ENCODE results near the gene PARD6G.

PARD6G gene

GRCh38 chr18:80183273-80184050, 63.9 kb downstream of the PARD6G start:
- H3K4me1 ChIP-seq (ENCODE audit: insufficient read depth, low read length), result no peaks in the 10 kb centered on the region
- H3K4me3 ChIP-seq (ENCODE audit: low read length), result no peak overlapping the region
- no peak overlapping the region for H3K27ac ChIP-seq (ENCODE audit: low read length)
- no peaks in the 10 kb centered on the region for H3K9me3 ChIP-seq (ENCODE audit: insufficient read depth, low read depth, low read length)
- H3K36me3 ChIP-seq (ENCODE audit: insufficient read depth, low read depth, low read length), result no peaks in the 10 kb centered on the region
- H3K27me3 ChIP-seq (ENCODE audit: insufficient read depth, low read length), result no peaks in the 10 kb centered on the region
- no peak overlapping the region for H3K9ac ChIP-seq (ENCODE audit: low read depth, low read length)

GRCh38 chr18:80182855-80183254, 64.5 kb downstream of the PARD6G start:
- H3K4me1 ChIP-seq (ENCODE audit: insufficient read depth, low read length), result no peaks in the 10 kb centered on the region
- H3K36me3 ChIP-seq (ENCODE audit: insufficient read depth, low read depth, low read length), result no peaks in the 10 kb centered on the region
- no peaks in the 10 kb centered on the region for H3K27me3 ChIP-seq (ENCODE audit: insufficient read depth, low read length)
- H3K4me3 ChIP-seq (ENCODE audit: low read length), result no peak overlapping the region
- H3K9ac ChIP-seq (ENCODE audit: low read depth, low read length), result no peak overlapping the region
- no peaks in the 10 kb centered on the region for H3K9me3 ChIP-seq (ENCODE audit: insufficient read depth, low read depth, low read length)
- no peak overlapping the region for H3K27ac ChIP-seq (ENCODE audit: low read length)

- Histone ChIP-seq H3K4me3 (ENCODE audit: low read length) (no peak overlapping the region), H3K27ac (ENCODE audit: low read length) (no peak overlapping the region), H3K27me3 (ENCODE audit: insufficient read depth, low read length) (no peaks in the 10 kb centered on the region), H3K36me3 (ENCODE audit: insufficient read depth, low read depth, low read length) (no peaks in the 10 kb centered on the region), H3K4me1 (ENCODE audit: insufficient read depth, low read length) (no peaks in the 10 kb centered on the region), H3K9me3 (ENCODE audit: insufficient read depth, low read depth, low read length) (no peaks in the 10 kb centered on the region), H3K9ac (ENCODE audit: low read depth, low read length) (no peak overlapping the region)
Observed at GRCh38 chr18:80181642-80182461, 65.5 kb downstream of the PARD6G start.

GRCh38 chr18:80180778-80181564, 66.3 kb downstream of the PARD6G start:
- Histone ChIP-seq H3K27ac (ENCODE audit: low read length) (no peak overlapping the region), H3K36me3 (ENCODE audit: insufficient read depth, low read depth, low read length) (no peaks in the 10 kb centered on the region), H3K4me1 (ENCODE audit: insufficient read depth, low read length) (no peaks in the 10 kb centered on the region), H3K9me3 (ENCODE audit: insufficient read depth, low read depth, low read length) (no peaks in the 10 kb centered on the region), H3K27me3 (ENCODE audit: insufficient read depth, low read length) (no peaks in the 10 kb centered on the region), H3K4me3 (ENCODE audit: low read length) (no peak overlapping the region), H3K9ac (ENCODE audit: low read depth, low read length) (no peak overlapping the region)

- Histone ChIP-seq H3K27ac (ENCODE audit: low read length) (no peak overlapping the region), H3K27me3 (ENCODE audit: insufficient read depth, low read length) (no peaks in the 10 kb centered on the region), H3K4me1 (ENCODE audit: insufficient read depth, low read length) (no peaks in the 10 kb centered on the region), H3K9me3 (ENCODE audit: insufficient read depth, low read depth, low read length) (no peaks in the 10 kb centered on the region), H3K9ac (ENCODE audit: low read depth, low read length) (no peak overlapping the region), H3K36me3 (ENCODE audit: insufficient read depth, low read depth, low read length) (no peaks in the 10 kb centered on the region), H3K4me3 (ENCODE audit: low read length) (no peak overlapping the region)
Observed at GRCh38 chr18:80179857-80180558, 67.3 kb downstream of the PARD6G start.

- Histone ChIP-seq H3K9me3 (ENCODE audit: insufficient read depth, low read depth, low read length) (no peaks in the 10 kb centered on the region), H3K4me3 (ENCODE audit: low read length) (no peak overlapping the region), H3K27me3 (ENCODE audit: insufficient read depth, low read length) (no peaks in the 10 kb centered on the region), H3K9ac (ENCODE audit: low read depth, low read length) (no peak overlapping the region), H3K36me3 (ENCODE audit: insufficient read depth, low read depth, low read length) (no peaks in the 10 kb centered on the region), H3K27ac (ENCODE audit: low read length) (no peak overlapping the region), H3K4me1 (ENCODE audit: insufficient read depth, low read length) (no peaks in the 10 kb centered on the region)
Observed at GRCh38 chr18:80178935-80179818, 68.1 kb downstream of the PARD6G start.

GRCh38 chr18:80177128-80177527, 70.2 kb downstream of the PARD6G start:
- H3K9ac ChIP-seq (ENCODE audit: low read depth, low read length), result no peak overlapping the region
- no peaks in the 10 kb centered on the region for H3K27me3 ChIP-seq (ENCODE audit: insufficient read depth, low read length)
- H3K4me3 ChIP-seq (ENCODE audit: low read length), result no peak overlapping the region
- H3K36me3 ChIP-seq (ENCODE audit: insufficient read depth, low read depth, low read length), result no peaks in the 10 kb centered on the region
- no peaks in the 10 kb centered on the region for H3K4me1 ChIP-seq (ENCODE audit: insufficient read depth, low read length)
- H3K9me3 ChIP-seq (ENCODE audit: insufficient read depth, low read depth, low read length), result no peaks in the 10 kb centered on the region
- no peak overlapping the region for H3K27ac ChIP-seq (ENCODE audit: low read length)

GRCh38 chr18:80176334-80177073, 70.8 kb downstream of the PARD6G start:
- Histone ChIP-seq H3K4me3 (ENCODE audit: low read length) (no peak overlapping the region), H3K27me3 (ENCODE audit: insufficient read depth, low read length) (no peaks in the 10 kb centered on the region), H3K9me3 (ENCODE audit: insufficient read depth, low read depth, low read length) (no peaks in the 10 kb centered on the region), H3K9ac (ENCODE audit: low read depth, low read length) (no peak overlapping the region), H3K4me1 (ENCODE audit: insufficient read depth, low read length) (no peaks in the 10 kb centered on the region), H3K27ac (ENCODE audit: low read length) (no peak overlapping the region), H3K36me3 (ENCODE audit: insufficient read depth, low read depth, low read length) (no peaks in the 10 kb centered on the region)

- no peaks in the 10 kb centered on the region for H3K4me1 ChIP-seq (ENCODE audit: insufficient read depth, low read length)
Observed at GRCh38 chr18:80175451-80176204, 71.7 kb downstream of the PARD6G start.

GRCh38 chr18:80173060-80173459, 74.3 kb downstream of the PARD6G start:
- Histone ChIP-seq H3K36me3 (ENCODE audit: insufficient read depth, low read depth, low read length) (no peaks in the 10 kb centered on the region), H3K4me3 (ENCODE audit: low read length) (no peak overlapping the region), H3K9ac (ENCODE audit: low read depth, low read length) (no peak overlapping the region), H3K9me3 (ENCODE audit: insufficient read depth, low read depth, low read length) (no peaks in the 10 kb centered on the region), H3K27ac (ENCODE audit: low read length) (no peak overlapping the region), H3K27me3 (ENCODE audit: insufficient read depth, low read length) (no peaks in the 10 kb centered on the region), H3K4me1 (ENCODE audit: insufficient read depth, low read length) (no peaks in the 10 kb centered on the region)

More at GRCh38 chr18:80175451-80176204, 71.7 kb downstream of the PARD6G start:
- Histone ChIP-seq H3K27me3 (ENCODE audit: insufficient read depth, low read length) (no peaks in the 10 kb centered on the region), H3K27ac (ENCODE audit: low read length) (no peak overlapping the region), H3K9ac (ENCODE audit: low read depth, low read length) (no peak overlapping the region), H3K36me3 (ENCODE audit: insufficient read depth, low read depth, low read length) (no peaks in the 10 kb centered on the region), H3K4me3 (ENCODE audit: low read length) (no peak overlapping the region), H3K9me3 (ENCODE audit: insufficient read depth, low read depth, low read length) (no peaks in the 10 kb centered on the region)

All from iPS-20b (cell line).